H7 (cell line): Measurements from ENCODE around the gene CD68. TPM values are rescaled to one million over a fixed set of nuclear protein-coding genes. Genes with fewer than 3 reads are reported as not detected.

Experiments used
- DNase-seq: peaks from one replicate; pipeline ENCODE4 v3.0.0; 2012
- H3K27me3 ChIP-seq: 2 replicates; pipeline ENCODE4 v1.6.0; 2011; ENCODE audit warnings: mild to moderate bottlenecking, low read length; ENCODE audit not compliant: control insufficient read depth, insufficient read depth
- H3K36me3 ChIP-seq: replicated peaks from 2 replicates; pipeline ENCODE4 v1.5.1; 2011; ENCODE audit warnings: low read length; ENCODE audit not compliant: control insufficient read depth, insufficient read depth
- H3K4me3 ChIP-seq: 2 replicates; pipeline ENCODE4 v1.5.1; 2011; ENCODE audit warnings: low read depth, mild to moderate bottlenecking, control low read depth, low read length, moderate library complexity; ENCODE audit not compliant: insufficient read depth
- total RNA-seq: library from RNA; depleted of rRNA; stranded (reverse); fragments of >200 nt; shearing (Covaris generic); gene quantifications from 2 replicates; pipeline ENCODE4 v1.2.3, GENCODE V29; 2014; rRNA removed

The CD68 gene, protein sequence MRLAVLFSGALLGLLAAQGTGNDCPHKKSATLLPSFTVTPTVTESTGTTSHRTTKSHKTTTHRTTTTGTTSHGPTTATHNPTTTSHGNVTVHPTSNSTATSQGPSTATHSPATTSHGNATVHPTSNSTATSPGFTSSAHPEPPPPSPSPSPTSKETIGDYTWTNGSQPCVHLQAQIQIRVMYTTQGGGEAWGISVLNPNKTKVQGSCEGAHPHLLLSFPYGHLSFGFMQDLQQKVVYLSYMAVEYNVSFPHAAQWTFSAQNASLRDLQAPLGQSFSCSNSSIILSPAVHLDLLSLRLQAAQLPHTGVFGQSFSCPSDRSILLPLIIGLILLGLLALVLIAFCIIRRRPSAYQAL
- 0.22 and 0.55 TPM in 2 replicates for total RNA-seq

DNA sequence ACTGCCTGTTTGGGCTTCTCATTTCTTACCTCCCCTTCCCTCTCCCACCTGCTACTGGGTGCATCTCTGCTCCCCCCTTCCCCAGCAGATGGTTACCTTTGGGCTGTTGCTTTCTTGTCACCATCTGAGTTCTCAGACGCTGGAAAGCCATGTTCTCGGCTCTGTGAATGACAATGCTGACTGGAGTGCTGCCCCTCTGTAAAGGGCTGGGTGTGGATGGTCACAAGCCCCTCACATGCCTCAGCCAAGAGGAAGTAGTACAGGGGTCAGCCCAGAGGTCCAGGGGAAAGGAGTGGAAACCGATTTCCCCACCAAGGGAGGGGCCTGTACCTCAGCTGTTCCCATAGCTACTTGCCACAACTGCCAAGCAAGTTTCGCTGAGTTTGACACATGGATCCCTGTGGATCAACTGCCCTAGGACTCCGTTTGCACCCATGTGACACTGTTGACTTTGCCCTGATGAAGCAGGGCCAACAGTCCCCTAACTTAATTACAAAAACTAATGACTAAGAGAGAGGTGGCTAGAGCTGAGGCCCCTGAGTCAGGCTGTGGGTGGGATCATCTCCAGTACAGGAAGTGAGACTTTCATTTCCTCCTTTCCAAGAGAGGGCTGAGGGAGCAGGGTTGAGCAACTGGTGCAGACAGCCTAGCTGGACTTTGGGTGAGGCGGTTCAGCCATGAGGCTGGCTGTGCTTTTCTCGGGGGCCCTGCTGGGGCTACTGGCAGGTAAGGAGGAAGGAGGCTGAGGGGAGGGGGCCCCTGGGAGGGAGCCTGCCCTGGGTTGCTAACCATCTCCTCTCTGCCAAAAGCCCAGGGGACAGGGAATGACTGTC lies at the start of gene CD68:
CD68 (plus strand) TSS at position 638 of the 833 bp plus-strand sequence; CDS start at position 678, 40 bp downstream.
- no peaks in the 10 kb centered on the region for H3K27me3 ChIP-seq
- no peak within 1 kb of the TSS for H3K4me3 ChIP-seq
- peaks cover 42% of the 10 kb centered on the region for H3K36me3 ChIP-seq
- peak; percentile 83 for DNase-seq

DNA sequence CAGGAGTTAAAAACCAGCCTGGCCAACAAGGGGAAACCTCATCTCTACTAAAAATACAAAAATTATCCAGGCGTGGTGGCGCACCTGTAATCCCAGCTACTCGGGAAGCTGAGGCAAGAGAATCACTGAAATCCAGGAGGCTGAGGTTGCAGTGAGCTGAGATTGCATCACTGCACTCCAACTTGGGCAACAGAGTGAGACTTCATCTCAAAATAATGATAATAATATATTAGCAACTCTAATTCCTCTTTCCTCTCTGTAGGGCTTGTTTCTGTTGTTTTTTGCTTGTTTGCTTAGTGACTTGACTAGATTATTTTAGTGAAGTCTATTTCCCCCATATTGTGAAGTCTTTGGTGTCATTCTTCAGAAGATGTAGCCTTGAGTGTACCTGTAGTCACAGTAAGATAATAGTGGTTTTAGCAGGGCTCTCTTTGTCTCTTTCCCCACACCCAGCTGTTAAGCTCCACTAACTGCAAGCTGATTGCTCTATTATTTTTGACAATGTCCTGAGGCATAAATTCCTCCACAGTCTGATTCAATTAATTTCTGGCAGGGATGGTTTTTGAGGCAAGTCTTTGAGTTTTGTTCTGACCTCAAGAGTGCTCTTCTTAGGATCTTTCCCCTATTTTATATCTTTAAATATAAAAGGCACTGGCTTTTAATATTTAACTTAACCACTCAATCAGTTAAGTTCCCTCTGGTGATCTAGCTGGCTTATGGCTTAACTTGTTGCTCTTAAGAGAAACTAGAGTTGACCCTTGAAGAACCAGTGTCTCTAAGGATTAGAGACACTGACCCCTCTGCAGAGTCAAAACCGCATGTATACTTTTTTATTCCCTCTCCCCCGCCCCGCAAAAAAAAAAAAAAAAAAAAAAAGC lies 49.2 kb upstream of the CD68 start:
- Histone ChIP-seq H3K4me3 (no peak overlapping the region), H3K27me3 (no peaks in the 10 kb centered on the region), H3K36me3 (no peaks in the 10 kb centered on the region)
- no peak for DNase-seq

DNA sequence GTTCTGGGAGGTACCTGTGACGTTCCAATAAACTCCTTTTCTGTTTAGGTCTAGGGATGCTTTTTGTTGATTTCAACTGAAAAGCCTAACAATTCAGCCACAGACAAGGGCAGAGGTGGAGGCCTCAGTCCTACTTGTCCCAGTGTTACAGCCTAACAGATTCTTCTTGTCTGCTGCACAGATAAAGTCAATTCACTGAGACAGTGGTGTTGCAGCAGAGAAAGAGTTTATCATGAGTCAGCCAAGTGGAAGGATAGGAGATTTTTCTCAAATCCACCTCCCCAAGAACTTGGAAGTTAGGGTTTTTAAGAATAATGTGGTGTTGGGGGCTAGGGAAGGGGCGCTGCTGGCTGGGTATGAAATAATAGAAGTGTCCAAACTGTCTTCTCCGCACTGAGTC lies 41.4 kb upstream of the CD68 start:
- H3K4me3 ChIP-seq: no peak overlapping the region
- no peaks in the 10 kb centered on the region for H3K36me3 ChIP-seq
- no peak for DNase-seq
- H3K27me3 ChIP-seq: no peaks in the 10 kb centered on the region

GRCh38 chr17:7538891-7539545 lies 40.4 kb upstream of the CD68 start:
- Histone ChIP-seq H3K4me3 (no peak overlapping the region), H3K27me3 (no peaks in the 10 kb centered on the region), H3K36me3 (no peaks in the 10 kb centered on the region)
- no peak for DNase-seq

DNA sequence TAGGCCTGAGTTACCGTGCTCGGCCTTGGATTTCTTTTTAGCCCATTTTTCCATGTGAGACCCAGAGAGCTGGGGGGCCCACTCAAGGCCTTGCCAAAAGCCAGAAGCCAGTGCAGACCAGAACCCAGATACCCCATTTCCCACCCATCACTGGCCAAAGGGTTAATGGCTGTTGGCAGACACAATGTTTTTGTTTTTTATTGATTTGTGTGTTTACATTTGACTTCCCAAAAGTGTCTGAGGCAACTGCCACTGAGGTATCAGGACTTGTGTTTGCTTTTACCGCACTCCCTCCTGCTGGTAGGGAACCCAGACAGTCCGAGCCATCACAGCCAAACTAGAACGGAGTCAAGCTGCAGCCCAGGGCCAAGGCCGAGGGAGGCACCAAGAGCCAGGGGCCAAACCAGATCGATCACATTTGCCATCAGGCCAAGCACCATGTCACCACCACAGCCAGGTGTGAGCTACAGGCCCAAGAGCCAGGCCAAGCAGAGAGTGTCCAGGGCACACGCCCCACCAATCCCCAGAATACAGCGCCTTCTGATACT lies 38.3 kb upstream of the CD68 start:
- no peak for DNase-seq
- Histone ChIP-seq H3K36me3 (no peaks in the 10 kb centered on the region), H3K27me3 (no peaks in the 10 kb centered on the region), H3K4me3 (no peak overlapping the region)

DNA sequence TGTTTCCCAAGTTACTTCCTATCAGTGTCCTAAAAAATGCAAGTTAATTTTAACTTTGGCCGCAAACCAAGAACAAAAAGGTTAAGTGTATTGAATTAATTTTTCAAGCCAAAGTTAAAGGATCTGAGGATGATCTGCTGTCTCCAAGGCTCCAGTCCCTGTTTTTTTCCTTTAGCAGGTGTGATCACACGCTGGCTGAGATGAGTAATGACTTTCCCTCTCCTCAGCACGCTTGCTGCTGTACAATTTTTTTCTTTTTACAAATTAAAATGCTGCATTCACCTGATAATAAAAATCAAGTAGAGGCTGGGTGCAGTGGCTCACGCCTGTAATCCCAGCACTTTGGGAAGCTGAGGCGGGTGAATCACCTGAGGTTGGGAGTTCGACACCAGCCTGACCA lies 34.5 kb upstream of the CD68 start:
- no peaks in the 10 kb centered on the region for H3K36me3 ChIP-seq
- no peak for DNase-seq
- H3K4me3 ChIP-seq: no peak overlapping the region
- peaks cover 7% of the 10 kb centered on the region; the same call in 1 of the 2 replicates for H3K27me3 ChIP-seq

DNA sequence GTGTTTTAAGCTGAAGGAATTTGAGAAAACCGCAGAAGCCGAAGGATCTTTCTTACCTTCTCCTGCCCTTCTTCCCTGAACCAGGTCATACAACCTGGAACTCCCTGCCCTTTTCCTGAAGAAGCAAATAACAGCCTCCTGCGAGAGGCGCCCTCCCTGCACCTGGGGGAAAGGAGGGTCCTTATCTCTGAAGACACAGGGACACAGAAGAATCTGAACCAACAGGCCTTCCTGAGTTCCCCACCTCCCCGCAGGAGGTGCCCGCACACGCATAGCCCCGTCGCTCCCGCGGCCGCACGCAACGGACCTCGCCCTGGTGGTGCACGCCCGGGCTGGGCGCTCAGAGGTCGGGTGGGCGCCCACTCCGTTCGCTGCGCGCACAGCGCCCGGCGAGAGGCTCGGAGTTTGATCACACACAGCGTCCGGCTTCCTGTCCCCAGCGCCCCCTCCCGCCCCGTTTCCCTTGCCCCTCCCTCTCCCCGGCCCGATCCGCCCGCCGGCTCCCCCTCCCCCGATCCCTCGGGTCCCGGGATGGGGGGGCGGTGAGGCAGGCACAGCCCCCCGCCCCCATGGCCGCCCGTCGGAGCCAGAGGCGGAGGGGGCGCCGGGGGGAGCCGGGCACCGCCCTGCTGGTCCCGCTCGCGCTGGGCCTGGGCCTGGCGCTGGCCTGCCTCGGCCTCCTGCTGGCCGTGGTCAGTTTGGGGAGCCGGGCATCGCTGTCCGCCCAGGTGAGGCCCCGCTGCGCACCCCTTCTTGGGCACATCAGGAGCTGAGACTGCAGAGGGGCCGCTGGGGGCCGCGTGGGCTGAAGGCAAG lies 30.6 kb upstream of the CD68 start, which contains the start of gene TNFSF12:
TNFSF12 (plus strand) TSS at position 474 of the 816 bp plus-strand sequence; CDS start at position 570, 96 bp downstream.
- DNase-seq: peak; percentile 92
- Histone ChIP-seq H3K4me3 (peak within 1 kb of the TSS; percentile 71), H3K27me3 (peaks cover 7% of the 10 kb centered on the region; the same call in 1 of the 2 replicates)

DNA sequence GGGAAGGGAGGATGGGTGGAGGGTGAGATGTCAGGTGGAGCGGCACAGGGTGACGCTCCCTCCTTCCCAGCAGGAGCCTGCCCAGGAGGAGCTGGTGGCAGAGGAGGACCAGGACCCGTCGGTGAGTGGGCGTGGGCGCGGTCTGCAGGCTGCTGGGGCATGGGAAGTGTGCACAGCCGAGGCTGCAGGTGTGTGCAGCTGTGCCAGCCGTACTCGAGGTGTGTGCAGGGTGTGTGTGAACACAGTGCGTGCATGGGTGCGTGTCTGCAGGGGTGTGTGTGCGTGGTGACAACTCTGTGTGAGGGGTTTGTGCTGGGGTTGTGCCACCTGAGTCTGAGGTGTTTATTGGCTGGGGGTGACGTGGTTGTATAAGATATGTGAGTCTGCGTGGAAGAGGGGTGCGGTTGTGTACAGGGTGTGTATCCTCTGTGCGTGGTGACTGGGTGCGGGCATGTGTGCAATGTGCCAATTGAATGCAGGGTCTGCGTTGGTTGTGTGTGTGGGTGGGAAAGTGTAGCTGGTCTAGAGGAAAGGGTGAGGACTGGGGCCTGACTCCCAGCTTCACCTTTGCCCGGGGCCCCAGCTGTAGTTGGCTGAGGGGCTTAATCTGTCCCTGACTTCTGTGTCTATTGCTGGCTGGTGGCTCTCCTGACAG lies 29.9 kb upstream of the CD68 start:
- peaks cover 7% of the 10 kb centered on the region; the same call in 1 of the 2 replicates for H3K27me3 ChIP-seq
- peak overlapping the region; percentile 71 for H3K4me3 ChIP-seq
- peak; percentile 43 for DNase-seq
- no peaks in the 10 kb centered on the region for H3K36me3 ChIP-seq

More for the DNA sequence above, 30.6 kb upstream of the CD68 start, which contains the start of gene TNFSF12:
- H3K36me3 ChIP-seq: no peaks in the 10 kb centered on the region

GRCh38 chr17:7550344-7550743 lies 29.1 kb upstream of the CD68 start:
- peak; percentile 28 for DNase-seq
- Histone ChIP-seq H3K27me3 (peaks cover 7% of the 10 kb centered on the region; the same call in 1 of the 2 replicates), H3K36me3 (no peaks in the 10 kb centered on the region), H3K4me3 (no peak overlapping the region)

DNA sequence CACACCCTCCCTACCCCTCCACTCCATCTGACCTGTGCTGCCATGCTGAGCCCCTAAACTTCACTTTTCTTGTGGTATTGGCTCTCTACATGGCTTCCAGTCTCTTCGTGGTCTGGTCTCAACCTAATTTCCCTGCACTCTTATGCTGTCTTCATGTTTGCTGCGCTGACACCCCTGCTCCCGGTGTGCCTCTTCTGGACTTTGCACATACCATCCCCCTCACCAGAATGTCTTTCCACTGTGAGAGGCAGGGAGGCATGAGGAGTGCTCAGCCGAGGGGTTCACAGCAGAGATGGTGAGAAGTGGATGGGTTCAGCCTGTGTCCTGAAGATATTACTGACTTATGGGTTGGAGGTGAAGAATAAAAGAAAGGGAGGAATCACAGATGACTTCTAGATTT lies 28.0 kb upstream of the CD68 start:
- peaks cover 7% of the 10 kb centered on the region; the same call in 1 of the 2 replicates for H3K27me3 ChIP-seq
- no peak overlapping the region for H3K4me3 ChIP-seq
- no peaks in the 10 kb centered on the region for H3K36me3 ChIP-seq
- no peak for DNase-seq

DNA sequence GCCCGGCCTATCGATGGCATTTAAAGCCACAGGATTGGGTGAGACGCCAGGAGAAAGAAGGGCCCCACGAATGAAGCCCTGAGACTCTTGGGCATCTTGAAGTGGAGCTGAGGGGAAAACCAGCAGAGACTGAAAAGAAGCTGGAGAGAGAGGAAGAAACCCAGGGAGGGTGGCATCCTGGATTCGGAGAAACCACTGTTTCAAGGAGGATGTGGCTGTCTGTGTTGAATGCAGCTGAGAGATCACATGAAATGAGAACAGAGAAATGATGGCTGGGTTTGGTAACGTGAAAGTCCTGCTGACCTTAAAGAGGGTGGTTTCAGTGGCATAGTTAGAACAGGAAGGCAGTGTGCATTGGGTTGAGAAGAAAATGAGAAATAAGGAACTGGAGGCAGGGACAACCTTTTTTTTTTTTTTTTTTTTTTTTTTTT lies 26.8 kb upstream of the CD68 start:
- Histone ChIP-seq H3K36me3 (no peaks in the 10 kb centered on the region), H3K27me3 (peaks cover 7% of the 10 kb centered on the region; the same call in 1 of the 2 replicates), H3K4me3 (no peak overlapping the region)
- no peak for DNase-seq

DNA sequence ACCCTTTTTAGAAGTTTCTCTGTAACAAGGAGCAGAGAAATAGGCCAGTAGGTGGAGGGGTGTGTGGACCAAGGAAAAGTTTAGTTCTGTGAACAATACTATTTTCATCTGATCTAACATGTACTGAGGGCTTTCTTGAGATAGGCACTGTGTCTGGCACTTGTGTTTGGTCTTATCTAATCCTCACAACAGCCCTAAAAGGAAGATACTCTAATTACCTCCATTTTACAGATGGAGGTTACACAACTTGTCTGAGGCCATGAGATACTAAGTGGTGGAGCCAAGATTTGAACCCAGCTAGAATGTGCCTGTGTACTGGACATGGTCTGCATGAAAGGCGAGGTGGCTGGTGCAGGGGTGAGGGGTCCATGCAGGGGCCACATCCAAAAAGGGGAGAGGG lies 26.1 kb upstream of the CD68 start:
- Histone ChIP-seq H3K27me3 (peaks cover 4% of the 10 kb centered on the region; the same call in 1 of the 2 replicates), H3K36me3 (no peaks in the 10 kb centered on the region), H3K4me3 (no peak overlapping the region)
- no peak for DNase-seq
